ENCODE measurements around the gene GNPTG.

The GNPTG gene

GRCh38 chr16:1335211-1335971, 16.3 kb upstream of the GNPTG start:
- no peak for DNase-seq

GRCh38 chr16:1335996-1336395, 15.7 kb upstream of the GNPTG start:
- DNase-seq: no peak

- no peak for DNase-seq
These were observed 15.1 kb upstream of the GNPTG start for GRCh38 chr16:1336619-1337018.

GRCh38 chr16:1337486-1337885, 14.2 kb upstream of the GNPTG start:
- DNase-seq: no peak

- no peak for DNase-seq
These were observed 13.5 kb upstream of the GNPTG start for GRCh38 chr16:1338119-1338730.

- no peak for DNase-seq
These were observed 12.7 kb upstream of the GNPTG start for GRCh38 chr16:1338855-1339675.

- DNase-seq: no peak
These were observed 10.8 kb upstream of the GNPTG start for GRCh38 chr16:1340730-1341494.

- DNase-seq: no peak
These were observed 10.0 kb upstream of the GNPTG start for GRCh38 chr16:1341495-1342420.

GRCh38 chr16:1342526-1343427, 9.0 kb upstream of the GNPTG start:
- DNase-seq: peak; percentile 100

- DNase-seq: no peak
These were observed 8.1 kb upstream of the GNPTG start for GRCh38 chr16:1343428-1344242.

GRCh38 chr16:1344499-1344898, 7.2 kb upstream of the GNPTG start:
- DNase-seq: no peak

GRCh38 chr16:1345087-1345486, 6.6 kb upstream of the GNPTG start:
- DNase-seq: no peak

GRCh38 chr16:1345651-1346421, 5.9 kb upstream of the GNPTG start:
- no peak for DNase-seq

- DNase-seq: no peak
These were observed 5.1 kb upstream of the GNPTG start for GRCh38 chr16:1346422-1347285.

- DNase-seq: no peak
These were observed 4.4 kb upstream of the GNPTG start for GRCh38 chr16:1347286-1347855.

- no peak for DNase-seq
These were observed 3.8 kb upstream of the GNPTG start for GRCh38 chr16:1347962-1348361.

GRCh38 chr16:1348441-1348840, 3.3 kb upstream of the GNPTG start:
- no peak for DNase-seq

GRCh38 chr16:1348926-1349325, 2.8 kb upstream of the GNPTG start:
- no peak for DNase-seq
